ENCODE measurements around the gene GOLM1.

GOLM1 gene

GRCh38 chr9:86069206-86069869, 30.0 kb downstream of the GOLM1 start:
- Histone ChIP-seq H3K4me1 (ENCODE audit: control insufficient read depth in 1 of 2, insufficient read depth in 2 of 2, low read length in 2 of 2) (no peaks in the 10 kb centered on the region), H3K4me3 (ENCODE audit: low read depth, low read length) (no peak overlapping the region), H2AK5ac (ENCODE audit: low read length) (no peak overlapping the region), H2BK12ac (ENCODE audit: low read length) (no peak overlapping the region), H3K18ac (ENCODE audit: low read length) (no peak overlapping the region), H3K79me1 (ENCODE audit: low read length) (no peaks in the 10 kb centered on the region), H3K27me3 (ENCODE audit: insufficient read depth, low read length) (no peaks in the 10 kb centered on the region), H3K9ac (ENCODE audit: low read length) (no peak overlapping the region), H4K8ac (ENCODE audit: low read depth, low read length) (no peak overlapping the region), H3K9me3 (ENCODE audit: insufficient read depth, low read depth, low read length) (no peaks in the 10 kb centered on the region), H4K91ac (ENCODE audit: low read depth, low read length) (no peak overlapping the region), H2BK120ac (ENCODE audit: insufficient read depth, low read length, poor library complexity) (no peak overlapping the region), H3K27ac (ENCODE audit: low read depth, low read length) (no peak overlapping the region), H3K4ac (ENCODE audit: low read depth, low read length) (no peak overlapping the region), H2AFZ (ENCODE audit: insufficient read depth, low read length, poor library complexity) (no peak overlapping the region), H3K14ac (ENCODE audit: low read length) (no peak overlapping the region), H2BK5ac (ENCODE audit: low read depth, low read length, poor library complexity) (no peak overlapping the region), H3K23ac (ENCODE audit: low read length) (no peak overlapping the region), H3K36me3 (ENCODE audit: control insufficient read depth in 1 of 2, insufficient read depth in 2 of 2, low read length in 2 of 2) (peaks cover 0 to 4% of the 10 kb centered on the region in 2 experiments), H3K79me2 (ENCODE audit: control insufficient read depth, insufficient read depth, low read length, poor library complexity) (no peaks in the 10 kb centered on the region), H3K4me2 (ENCODE audit: low read length) (no peak overlapping the region), H4K12ac (ENCODE audit: low read depth, low read length) (no peak overlapping the region)
- no CpG with 5 or more reads among the region's 7 CpGs for WGBS (ENCODE audit: extremely low coverage, insufficient coverage, insufficient read length)
- peak in 1 of 2 donors; percentile 4 for DNase-seq

- Histone ChIP-seq H3K27ac (ENCODE audit: low read depth, low read length) (no peak overlapping the region), H4K12ac (ENCODE audit: low read depth, low read length) (no peak overlapping the region)
- WGBS (ENCODE audit: extremely low coverage, insufficient coverage, insufficient read length) = no CpG with 5 or more reads among the region's 2 CpGs
These were observed 35.1 kb downstream of the GOLM1 start for GRCh38 chr9:86064220-86064619.

GRCh38 chr9:86062845-86063693, 36.3 kb downstream of the GOLM1 start:
- H3K23ac ChIP-seq (ENCODE audit: low read length) = no peak overlapping the region
- H2BK12ac ChIP-seq (ENCODE audit: low read length) = no peak overlapping the region
- no peak overlapping the region for H4K12ac ChIP-seq (ENCODE audit: low read depth, low read length)
- H3K4me3 ChIP-seq (ENCODE audit: low read depth, low read length) = no peak overlapping the region
- no peaks in the 10 kb centered on the region for H3K4me1 ChIP-seq (ENCODE audit: control insufficient read depth in 1 of 2, insufficient read depth in 2 of 2, low read length in 2 of 2)
- DNase-seq = no peak
- H3K79me1 ChIP-seq (ENCODE audit: low read length) = no peaks in the 10 kb centered on the region
- H2AK5ac ChIP-seq (ENCODE audit: low read length) = no peak overlapping the region
- no peaks in the 10 kb centered on the region for H3K9me3 ChIP-seq (ENCODE audit: insufficient read depth, low read depth, low read length)
- no peak overlapping the region for H3K14ac ChIP-seq (ENCODE audit: low read length)
- H3K27ac ChIP-seq (ENCODE audit: low read depth, low read length) = no peak overlapping the region
- no peak overlapping the region for H3K18ac ChIP-seq (ENCODE audit: low read length)
- H3K9ac ChIP-seq (ENCODE audit: low read length) = no peak overlapping the region
- H3K36me3 ChIP-seq (ENCODE audit: control insufficient read depth in 1 of 2, insufficient read depth in 2 of 2, low read length in 2 of 2) = peaks cover 0 to 4% of the 10 kb centered on the region in 2 experiments
- no peak overlapping the region for H2AFZ ChIP-seq (ENCODE audit: insufficient read depth, low read length, poor library complexity)
- no peak overlapping the region for H3K4me2 ChIP-seq (ENCODE audit: low read length)
- H2BK120ac ChIP-seq (ENCODE audit: insufficient read depth, low read length, poor library complexity) = no peak overlapping the region
- H3K79me2 ChIP-seq (ENCODE audit: control insufficient read depth, insufficient read depth, low read length, poor library complexity) = no peaks in the 10 kb centered on the region
- no peak overlapping the region for H4K91ac ChIP-seq (ENCODE audit: low read depth, low read length)
- H4K8ac ChIP-seq (ENCODE audit: low read depth, low read length) = no peak overlapping the region
- H3K4ac ChIP-seq (ENCODE audit: low read depth, low read length) = no peak overlapping the region
- no CpG with 5 or more reads among the region's 16 CpGs for WGBS (ENCODE audit: extremely low coverage, insufficient coverage, insufficient read length)
- H2BK5ac ChIP-seq (ENCODE audit: low read depth, low read length, poor library complexity) = no peak overlapping the region
- no peaks in the 10 kb centered on the region for H3K27me3 ChIP-seq (ENCODE audit: insufficient read depth, low read length)

More at GRCh38 chr9:86064220-86064619, 35.1 kb downstream of the GOLM1 start:
- Histone ChIP-seq H3K27me3 (ENCODE audit: insufficient read depth, low read length) (no peaks in the 10 kb centered on the region), H3K4ac (ENCODE audit: low read depth, low read length) (no peak overlapping the region), H3K79me1 (ENCODE audit: low read length) (no peaks in the 10 kb centered on the region), H3K36me3 (ENCODE audit: control insufficient read depth in 1 of 2, insufficient read depth in 2 of 2, low read length in 2 of 2) (peaks cover 0 to 4% of the 10 kb centered on the region in 2 experiments), H3K14ac (ENCODE audit: low read length) (no peak overlapping the region), H3K18ac (ENCODE audit: low read length) (no peak overlapping the region), H2BK12ac (ENCODE audit: low read length) (no peak overlapping the region), H2AFZ (ENCODE audit: insufficient read depth, low read length, poor library complexity) (no peak overlapping the region), H4K8ac (ENCODE audit: low read depth, low read length) (no peak overlapping the region), H3K9me3 (ENCODE audit: insufficient read depth, low read depth, low read length) (no peaks in the 10 kb centered on the region), H2AK5ac (ENCODE audit: low read length) (no peak overlapping the region), H4K91ac (ENCODE audit: low read depth, low read length) (no peak overlapping the region), H3K79me2 (ENCODE audit: control insufficient read depth, insufficient read depth, low read length, poor library complexity) (no peaks in the 10 kb centered on the region), H3K4me2 (ENCODE audit: low read length) (no peak overlapping the region), H3K9ac (ENCODE audit: low read length) (no peak overlapping the region), H3K4me1 (ENCODE audit: control insufficient read depth in 1 of 2, insufficient read depth in 2 of 2, low read length in 2 of 2) (no peaks in the 10 kb centered on the region), H2BK120ac (ENCODE audit: insufficient read depth, low read length, poor library complexity) (no peak overlapping the region), H3K4me3 (ENCODE audit: low read depth, low read length) (no peak overlapping the region), H3K23ac (ENCODE audit: low read length) (no peak overlapping the region), H2BK5ac (ENCODE audit: low read depth, low read length, poor library complexity) (no peak overlapping the region)
- DNase-seq = no peak

GRCh38 chr9:86061972-86062739, 37.2 kb downstream of the GOLM1 start:
- Histone ChIP-seq H3K23ac (ENCODE audit: low read length) (no peak overlapping the region), H2BK120ac (ENCODE audit: insufficient read depth, low read length, poor library complexity) (no peak overlapping the region), H4K91ac (ENCODE audit: low read depth, low read length) (no peak overlapping the region), H2AFZ (ENCODE audit: insufficient read depth, low read length, poor library complexity) (no peak overlapping the region), H3K4me1 (ENCODE audit: control insufficient read depth in 1 of 2, insufficient read depth in 2 of 2, low read length in 2 of 2) (no peaks in the 10 kb centered on the region), H3K27me3 (ENCODE audit: insufficient read depth, low read length) (no peaks in the 10 kb centered on the region), H3K27ac (ENCODE audit: low read depth, low read length) (no peak overlapping the region), H4K8ac (ENCODE audit: low read depth, low read length) (no peak overlapping the region), H3K4me2 (ENCODE audit: low read length) (no peak overlapping the region), H3K4me3 (ENCODE audit: low read depth, low read length) (no peak overlapping the region), H2BK5ac (ENCODE audit: low read depth, low read length, poor library complexity) (no peak overlapping the region), H3K79me1 (ENCODE audit: low read length) (no peaks in the 10 kb centered on the region), H3K18ac (ENCODE audit: low read length) (no peak overlapping the region), H4K12ac (ENCODE audit: low read depth, low read length) (no peak overlapping the region), H3K79me2 (ENCODE audit: control insufficient read depth, insufficient read depth, low read length, poor library complexity) (no peaks in the 10 kb centered on the region), H3K9ac (ENCODE audit: low read length) (no peak overlapping the region), H3K36me3 (ENCODE audit: control insufficient read depth in 1 of 2, insufficient read depth in 2 of 2, low read length in 2 of 2) (peaks cover 0 to 8% of the 10 kb centered on the region in 2 experiments), H2AK5ac (ENCODE audit: low read length) (no peak overlapping the region), H3K14ac (ENCODE audit: low read length) (no peak overlapping the region), H3K4ac (ENCODE audit: low read depth, low read length) (no peak overlapping the region), H3K9me3 (ENCODE audit: insufficient read depth, low read depth, low read length) (no peaks in the 10 kb centered on the region), H2BK12ac (ENCODE audit: low read length) (no peak overlapping the region)
- no peak for DNase-seq
- WGBS (ENCODE audit: extremely low coverage, insufficient coverage, insufficient read length) = no CpG with 5 or more reads among the region's 11 CpGs

Measured in trophoblast cell (in vitro differentiated cells and primary cell).